ENCODE data around the gene CGN. TPM values are rescaled to one million over a fixed set of nuclear protein-coding genes. Genes with fewer than 3 reads are reported as not detected.

The CGN gene
- total RNA-seq, 1 experiment from 2014 or later: 147 TPM

DNA sequence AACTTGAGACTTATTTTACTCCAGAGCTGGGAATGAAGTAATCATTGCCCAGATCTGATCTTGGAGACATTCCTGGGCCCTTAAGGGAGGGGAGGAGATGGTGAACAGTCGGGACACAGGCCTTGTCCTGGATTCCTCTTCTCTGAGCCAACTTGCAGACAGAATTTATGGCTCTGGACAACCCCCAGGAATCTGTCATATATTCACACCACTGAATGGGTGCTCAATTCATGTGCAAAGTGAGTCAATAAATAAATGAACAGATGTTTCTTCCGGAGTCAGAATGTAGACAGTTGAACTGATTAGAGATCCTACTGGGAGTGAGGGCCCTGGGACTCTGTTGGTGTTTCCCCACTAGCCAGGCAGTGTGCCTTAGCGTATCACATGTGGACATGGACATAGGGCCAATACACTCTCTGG lies 31.5 kb downstream of the CGN start:
- no peaks in the 10 kb centered on the region for H3K9me3 Mint-ChIP-seq (ENCODE audit: unreplicated experiment)
- H3K4me3 ChIP-seq (ENCODE audit: low read depth, low read length): no peak overlapping the region
- H3K4me1 ChIP-seq: peaks cover 43% of the 10 kb centered on the region
- DNase-seq: no peak
- H3K4me3 Mint-ChIP-seq (ENCODE audit: unreplicated experiment): peak overlapping the region; percentile 96
- H3K27me3 ChIP-seq (replicated peaks; ENCODE audit: control insufficient read depth, insufficient read depth, low read length): no peaks in the 10 kb centered on the region
- no TSS peak for BruUV-seq (replicated peaks)
- peaks cover 65% of the 10 kb centered on the region for H3K4me1 Mint-ChIP-seq (ENCODE audit: low read depth, unreplicated experiment)
- H3K36me3 Mint-ChIP-seq (ENCODE audit: insufficient read depth, unreplicated experiment): peaks cover 85% of the 10 kb centered on the region
- no peaks in the 10 kb centered on the region for H3K9me3 ChIP-seq
- TF ChIP-seq, protein P1, sequence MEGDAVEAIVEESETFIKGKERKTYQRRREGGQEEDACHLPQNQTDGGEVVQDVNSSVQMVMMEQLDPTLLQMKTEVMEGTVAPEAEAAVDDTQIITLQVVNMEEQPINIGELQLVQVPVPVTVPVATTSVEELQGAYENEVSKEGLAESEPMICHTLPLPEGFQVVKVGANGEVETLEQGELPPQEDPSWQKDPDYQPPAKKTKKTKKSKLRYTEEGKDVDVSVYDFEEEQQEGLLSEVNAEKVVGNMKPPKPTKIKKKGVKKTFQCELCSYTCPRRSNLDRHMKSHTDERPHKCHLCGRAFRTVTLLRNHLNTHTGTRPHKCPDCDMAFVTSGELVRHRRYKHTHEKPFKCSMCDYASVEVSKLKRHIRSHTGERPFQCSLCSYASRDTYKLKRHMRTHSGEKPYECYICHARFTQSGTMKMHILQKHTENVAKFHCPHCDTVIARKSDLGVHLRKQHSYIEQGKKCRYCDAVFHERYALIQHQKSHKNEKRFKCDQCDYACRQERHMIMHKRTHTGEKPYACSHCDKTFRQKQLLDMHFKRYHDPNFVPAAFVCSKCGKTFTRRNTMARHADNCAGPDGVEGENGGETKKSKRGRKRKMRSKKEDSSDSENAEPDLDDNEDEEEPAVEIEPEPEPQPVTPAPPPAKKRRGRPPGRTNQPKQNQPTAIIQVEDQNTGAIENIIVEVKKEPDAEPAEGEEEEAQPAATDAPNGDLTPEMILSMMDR (IDR thresholded peaks at IDR 0.05; ENCODE audit: insufficient read depth in 1 of 2, low read depth in 1 of 2, low read length in 1 of 2, severe bottlenecking in 1 of 2, unreplicated experiment in 1 of 2): no peak
- intact Hi-C loops (cut with micrococcal nuclease; ENCODE audit: unreplicated experiment): loop anchor here (5.0 kb wide), 1 partner anchor 195 kb away; no protein-coding TSS in a partner anchor
- no peaks in the 10 kb centered on the region for H3K27me3 Mint-ChIP-seq (ENCODE audit: insufficient read depth, unreplicated experiment)
- POLR2A ChIA-PET: no interaction called here
- peaks cover 4% of the 10 kb centered on the region for H3K36me3 ChIP-seq (ENCODE audit: control insufficient read depth, insufficient read depth, low read length)
- H3K27ac Mint-ChIP-seq (ENCODE audit: unreplicated experiment): peak overlapping the region; percentile 91
- CTCF ChIA-PET: no interaction called here

DNA sequence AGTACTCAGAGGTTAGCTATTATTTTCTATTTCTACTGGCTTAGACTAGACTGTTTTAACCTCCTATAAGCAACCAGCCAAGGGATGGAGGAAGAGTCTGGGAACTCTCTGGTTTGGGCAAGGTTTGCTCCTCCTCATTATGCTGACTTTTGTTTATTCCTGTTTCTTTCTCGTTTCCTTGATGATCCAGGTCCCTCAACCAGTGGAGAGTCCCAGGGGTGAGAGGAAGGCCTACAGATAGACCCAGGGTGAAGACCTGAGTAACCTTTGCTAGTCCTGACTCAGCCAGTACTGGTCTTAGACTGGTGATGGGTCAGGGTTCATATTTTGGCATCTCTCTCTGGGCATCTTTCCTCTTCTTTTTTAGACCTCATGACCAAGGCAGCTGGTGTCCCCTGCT lies 34.4 kb downstream of the CGN start:
- Mint-ChIP-seq H3K27me3 (ENCODE audit: insufficient read depth, unreplicated experiment) (no peaks in the 10 kb centered on the region), H3K4me3 (ENCODE audit: unreplicated experiment) (peak overlapping the region; percentile 64), H3K9me3 (ENCODE audit: unreplicated experiment) (no peaks in the 10 kb centered on the region), H3K4me1 (ENCODE audit: low read depth, unreplicated experiment) (peaks cover 66% of the 10 kb centered on the region), H3K36me3 (ENCODE audit: insufficient read depth, unreplicated experiment) (peaks cover 83% of the 10 kb centered on the region), H3K27ac (ENCODE audit: unreplicated experiment) (peak overlapping the region; percentile 89)
- TF ChIP-seq, protein P1 (IDR thresholded peaks at IDR 0.05; ENCODE audit: insufficient read depth in 1 of 2, low read depth in 1 of 2, low read length in 1 of 2, severe bottlenecking in 1 of 2, unreplicated experiment in 1 of 2): no peak
- no TSS peak for BruUV-seq (replicated peaks)
- Histone ChIP-seq H3K36me3 (ENCODE audit: control insufficient read depth, insufficient read depth, low read length) (no peaks in the 10 kb centered on the region; the same call in 1 of the 2 replicates), H3K27me3 (replicated peaks; ENCODE audit: control insufficient read depth, insufficient read depth, low read length) (no peaks in the 10 kb centered on the region), H3K9me3 (no peaks in the 10 kb centered on the region), H3K4me1 (peaks cover 59% of the 10 kb centered on the region), H3K4me3 (ENCODE audit: low read depth, low read length) (no peak overlapping the region)
- DNase-seq: no peak
- intact Hi-C loops (cut with micrococcal nuclease; ENCODE audit: unreplicated experiment): loop anchor here (5.0 kb wide), 2 partner anchors 47 to 292 kb away; partner anchors contain the start of gene C2CD4D
- CTCF ChIA-PET: no interaction called here
- POLR2A ChIA-PET: no interaction called here

DNA sequence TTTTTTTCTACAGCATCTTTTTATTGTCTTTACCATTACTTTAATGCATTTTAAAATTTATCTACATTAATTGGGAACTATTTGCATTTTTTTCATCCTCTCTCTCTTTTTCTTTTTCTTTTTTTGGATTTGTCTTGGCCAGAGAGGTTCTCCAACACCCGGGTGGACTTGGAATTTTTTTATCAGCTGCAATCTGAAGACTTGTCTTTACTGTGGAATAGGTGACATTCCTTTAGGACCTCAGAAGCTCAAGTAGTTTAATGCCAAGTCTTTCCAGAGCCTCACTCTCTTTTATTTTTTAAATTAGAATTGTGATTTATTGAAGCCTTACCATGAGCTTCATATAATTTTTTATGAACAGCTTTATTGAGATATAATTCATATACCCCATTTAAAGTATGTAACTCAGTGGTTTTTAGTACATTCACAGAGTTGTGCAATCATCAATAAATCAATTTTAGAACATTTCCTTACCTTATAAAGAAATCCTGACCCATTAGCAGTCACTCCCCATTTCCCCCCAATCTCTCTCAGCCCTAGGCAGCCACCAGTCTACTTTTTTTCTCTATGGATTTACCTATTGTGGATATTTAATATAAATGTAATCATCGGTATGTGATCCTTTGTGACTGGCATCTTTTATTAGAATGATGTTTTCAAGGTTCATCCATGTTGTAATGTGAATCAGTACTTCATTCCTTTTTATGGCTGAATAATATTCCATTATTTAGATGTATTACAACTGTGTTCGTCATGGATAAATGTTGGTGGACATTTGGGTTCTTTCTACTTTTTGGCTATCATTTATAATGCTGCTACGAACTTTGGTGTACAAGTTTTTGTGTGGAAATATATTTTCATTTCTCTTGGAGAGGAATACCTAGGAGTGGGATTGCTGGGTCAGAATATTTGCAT lies 35.1 kb downstream of the CGN start:
- Mint-ChIP-seq H3K36me3 (ENCODE audit: insufficient read depth, unreplicated experiment) (peaks cover 75% of the 10 kb centered on the region), H3K27ac (ENCODE audit: unreplicated experiment) (peak overlapping the region; percentile 89), H3K4me3 (ENCODE audit: unreplicated experiment) (peak overlapping the region; percentile 64), H3K27me3 (ENCODE audit: insufficient read depth, unreplicated experiment) (no peaks in the 10 kb centered on the region), H3K9me3 (ENCODE audit: unreplicated experiment) (no peaks in the 10 kb centered on the region), H3K4me1 (ENCODE audit: low read depth, unreplicated experiment) (peaks cover 69% of the 10 kb centered on the region)
- no peaks in the 10 kb centered on the region; the same call in 1 of the 2 replicates for H3K36me3 ChIP-seq (ENCODE audit: control insufficient read depth, insufficient read depth, low read length)
- no peaks in the 10 kb centered on the region for H3K9me3 ChIP-seq
- CTCF ChIA-PET: no interaction called here
- no peak overlapping the region for H3K4me3 ChIP-seq (ENCODE audit: low read depth, low read length)
- POLR2A ChIA-PET: interaction anchor here (0.7 to 1.0 kb wide), 8 partner anchors 9 to 294 kb away, joined by 3 to 7 read pairs (median 4); partner anchors contain the start of genes CGN, PSMB4, SNX27 and ZNF687
- H3K27me3 ChIP-seq (replicated peaks; ENCODE audit: control insufficient read depth, insufficient read depth, low read length): no peaks in the 10 kb centered on the region
- no peak for DNase-seq
- intact Hi-C loops (cut with micrococcal nuclease; ENCODE audit: unreplicated experiment): loop anchor here (5.0 kb wide), 2 partner anchors 46 to 291 kb away; partner anchors contain the start of gene C2CD4D
- TSS peak; percentile 72 for BruUV-seq (replicated peaks)
- TF ChIP-seq, protein P1 (IDR thresholded peaks at IDR 0.05; ENCODE audit: insufficient read depth in 1 of 2, low read depth in 1 of 2, low read length in 1 of 2, severe bottlenecking in 1 of 2, unreplicated experiment in 1 of 2): no peak
- peaks cover 66% of the 10 kb centered on the region for H3K4me1 ChIP-seq

All from Caco-2 (cell line).